HepG2 (cell line): ENCODE measurements around the gene TFAP2A. TPM values are rescaled to one million over a fixed set of nuclear protein-coding genes. Genes with fewer than 3 reads are reported as not detected.

Experiments
- ATAC-seq: fragments of 200-7000 bp; cut with Tn5 transposase; 3 replicates; pipeline ENCODE4 v1.9.1; 2020; ENCODE audit warnings: mild to moderate bottlenecking, moderate library complexity
- BruUV-seq: library from RNA; stranded (reverse); fragments of 400-500 nt; replicated peaks from 2 replicates; lab custom pipeline; 2021; lab: Mats Ljungman, UMichigan
- CTCF ChIA-PET: fragments of 300-600 bp; formaldehyde crosslinking; extraction: SDS; loops from one replicate; lab custom pipeline; 2021; ENCODE audit warnings: low total read pairs, inconsistent platforms, low intra/inter-chr PET ratio; lab: Yijun Ruan, JAX
- POLR2A ChIA-PET: fragments of 350-600 bp; sonication (Branson Sonifier 250); formaldehyde crosslinking; loops from one replicate; lab custom pipeline; 2020; ENCODE audit warnings: antibody characterized with exemption, inconsistent platforms; lab: Yijun Ruan, JAX
- DNase-seq: peaks from one replicate; pipeline ENCODE4 v3.0.0-alpha.2; 2015; ENCODE audit warnings: low spot score
- FAIRE-seq: peaks from 3 replicates; lab custom pipeline; 2011; peaks lifted over from hg19 to GRCh38; lab: Jason Lieb, UNC
- H2AFZ ChIP-seq: one replicate; pipeline ENCODE4 v1.6.1; 2011; ENCODE audit warnings: low read length, inconsistent platforms
- H3K27ac ChIP-seq: fragments of 300-600 bp; 3 replicates; pipeline ENCODE4 v1.8.0; 2011; ENCODE audit warnings: mixed run types, mild to moderate bottlenecking, mixed read lengths, low read length, inconsistent platforms; ENCODE audit not compliant: insufficient read depth; ENCODE audit errors: extremely low read length
- H3K27me3 ChIP-seq, 2 experiments: fragments of 200-600 bp in 1 of 2; 2 replicates in 1 of 2; 3 replicates in 1 of 2; pipeline versions ENCODE4 v1.6.0 to v1.8.0; 2011; ENCODE audit warnings: low read length in 2 of 2, mild to moderate bottlenecking in 2 of 2, moderate library complexity in 2 of 2, inconsistent platforms in 1 of 2; ENCODE audit not compliant: insufficient read depth in 2 of 2, control insufficient read depth in 1 of 2
- H3K36me3 ChIP-seq, 2 experiments: fragments of 200-600 bp in 1 of 2; replicated peaks in 1 of 2; 2 replicates in 1 of 2; 3 replicates in 1 of 2; pipeline versions ENCODE4 v1.5.1 to v1.8.0; 2011; ENCODE audit warnings: low read length in 2 of 2, inconsistent platforms in 1 of 2; ENCODE audit not compliant: insufficient read depth in 2 of 2, control insufficient read depth in 1 of 2
- H3K4me1 ChIP-seq: 2 replicates; pipeline ENCODE4 v1.5.1; 2012; ENCODE audit warnings: low read length, inconsistent platforms; ENCODE audit not compliant: insufficient read depth
- H3K4me2 ChIP-seq: 2 replicates; pipeline ENCODE4 v1.6.0; 2011; ENCODE audit warnings: low read depth, low read length, inconsistent platforms
- H3K4me3 ChIP-seq, 3 experiments: fragments of 200-600 bp in 1 of 3; sonication (generic), shearing (Covaris generic) in 1 of 3; replicated peaks in 1 of 3; 2 replicates each; pipeline ENCODE4 v1.5.1; 2011 to 2016; ENCODE audit warnings: low read length in 3 of 3, inconsistent platforms in 2 of 3, low read depth in 2 of 3, mild to moderate bottlenecking in 2 of 3, control low read depth in 1 of 3, mixed read lengths in 1 of 3; ENCODE audit not compliant: insufficient read depth in 1 of 3
- H3K79me2 ChIP-seq: one replicate; pipeline ENCODE4 v1.6.1; 2011; ENCODE audit warnings: low read length, inconsistent platforms; ENCODE audit not compliant: insufficient read depth
- H3K9ac ChIP-seq: 2 replicates; pipeline ENCODE4 v1.6.0; 2011; ENCODE audit warnings: mild to moderate bottlenecking, low read depth, low read length, inconsistent platforms; ENCODE audit not compliant: insufficient read depth
- H3K9me3 ChIP-seq: 2 replicates; pipeline ENCODE4 v1.5.1; 2012; ENCODE audit warnings: mild to moderate bottlenecking, low read length
- H4K20me1 ChIP-seq: 2 replicates; pipeline ENCODE4 v1.6.0; 2011; ENCODE audit warnings: inconsistent platforms, mild to moderate bottlenecking, low read length, moderate library complexity; ENCODE audit not compliant: insufficient read depth
- ATF4 ChIP-seq, 2 experiments: fragments of 450-650 bp in 1 of 2; sonication (generic) in 1 of 2; formaldehyde crosslinking; IDR thresholded peaks; 2 replicates each; pipeline versions ENCODE4 v1.5.0 to v1.8.0; 2020 to 2022; ENCODE audit warnings: mild to moderate bottlenecking in 1 of 2, missing genetic modification reagents in 1 of 2
- CC2D1A ChIP-seq: sonication (generic); formaldehyde crosslinking; IDR thresholded peaks from 2 replicates; pipeline ENCODE4 v1.8.1; 2023; ENCODE audit warnings: mild to moderate bottlenecking, missing genetic modification reagents
- CENPT ChIP-seq: sonication (generic); formaldehyde crosslinking; IDR thresholded peaks from 2 replicates; pipeline ENCODE4 v1.8.0; 2022; ENCODE audit warnings: low read depth, mild to moderate bottlenecking, moderate library complexity, missing genetic modification reagents
- FOXC1 ChIP-seq: sonication (generic); formaldehyde crosslinking; IDR thresholded peaks from 2 replicates; pipeline ENCODE4 v1.8.0; 2022; ENCODE audit warnings: mild to moderate bottlenecking, missing genetic modification reagents, borderline replicate concordance
- KLF11 ChIP-seq: IDR thresholded peaks from 2 replicates; pipeline ENCODE4 v1.6.1; 2016; ENCODE audit warnings: missing compliant biosample characterization
- MATR3 ChIP-seq: sonication (generic); formaldehyde crosslinking; IDR thresholded peaks from 2 replicates; pipeline ENCODE4 v1.4.0; 2020; ENCODE audit warnings: missing genetic modification reagents
- MED13 ChIP-seq: sonication (generic); formaldehyde crosslinking; IDR thresholded peaks from 2 replicates; pipeline ENCODE4 v1.5.0; 2020; ENCODE audit warnings: missing genetic modification reagents
- NKX3-1 ChIP-seq: sonication (generic); formaldehyde crosslinking; IDR thresholded peaks from 2 replicates; pipeline ENCODE4 v1.5.0; 2020; ENCODE audit warnings: missing genetic modification reagents
- REL ChIP-seq: sonication (generic); formaldehyde crosslinking; conservative IDR thresholded peaks from 2 replicates; pipeline ENCODE4 v1.8.0; 2022; ENCODE audit warnings: mild to moderate bottlenecking, missing genetic modification reagents, moderate library complexity
- SP2 ChIP-seq: sonication (generic); formaldehyde crosslinking; IDR thresholded peaks from 2 replicates; pipeline ENCODE4 v1.5.1; 2020; ENCODE audit warnings: mild to moderate bottlenecking, missing genetic modification reagents
- ZBTB14 ChIP-seq: sonication (generic); formaldehyde crosslinking; IDR thresholded peaks from 2 replicates; pipeline ENCODE4 v1.4.0; 2020; ENCODE audit warnings: missing genetic modification reagents
- ZFP36L1 ChIP-seq: sonication (generic); formaldehyde crosslinking; IDR thresholded peaks from 2 replicates; pipeline ENCODE4 v1.8.0; 2022; ENCODE audit warnings: mild to moderate bottlenecking, missing genetic modification reagents, moderate library complexity
- ZNF432 ChIP-seq: sonication (generic); formaldehyde crosslinking; IDR thresholded peaks from 2 replicates; pipeline ENCODE4 v1.5.0; 2020; ENCODE audit warnings: missing genetic modification reagents, mild to moderate bottlenecking, borderline replicate concordance
- ZNF674 ChIP-seq: sonication (generic); formaldehyde crosslinking; IDR thresholded peaks from 2 replicates; pipeline ENCODE4 v1.5.0; 2020; ENCODE audit warnings: low read depth, mild to moderate bottlenecking, missing genetic modification reagents
- ZNF781 ChIP-seq: sonication (generic); formaldehyde crosslinking; IDR thresholded peaks from 2 replicates; pipeline ENCODE4 v1.5.1; 2020; ENCODE audit warnings: borderline replicate concordance, mild to moderate bottlenecking, missing genetic modification reagents; ENCODE audit errors: not compliant biosample characterization
- WGBS: methylation state at CpG from one replicate; pipeline ENCODE4 v1.1.6; 2017; ENCODE audit warnings: low lambda C conversion rate; 5-methylcytosine and 5-hydroxymethylcytosine counted together
- in situ Hi-C: cut with HindIII; loops from 2 replicates; pipeline ENCODE4 v1.10.0; 2017; ENCODE audit warnings: low pct_unique_long_range_greater_than_20kb; ENCODE audit not compliant: extremely low pct_ligation_motif_present
- intact Hi-C: fragments of 100-400 bp; cut with micrococcal nuclease; formaldehyde crosslinking; loops from one replicate; pipeline ENCODE4 v1.10.0; 2022; ENCODE audit not compliant: unreplicated experiment
- polyA plus RNA-seq, 8 experiments: library from polyadenylated mRNA; depleted of rRNA in 3 of 8; stranded (reverse) in 7 of 8; unstranded in 1 of 8; fragments of >200 nt; fragmentation: Illumina TruSeq in 4 of 8; extraction: Trizol in 4 of 8; gene quantifications; 2 replicates each; pipeline versions ENCODE4 v1.2.1 to v1.2.3, GENCODE V29; 2011 to 2016; ENCODE audit warnings: low read depth in 4 of 8, missing spikeins in 1 of 8, mixed read lengths in 1 of 8; ENCODE audit not compliant: insufficient read depth in 1 of 8
- total RNA-seq, 5 experiments: library from RNA; depleted of rRNA; stranded (reverse); fragments of >200 nt; fragmentation: Illumina TruSeq; extraction: Trizol; gene quantifications; 2 replicates each; pipeline ENCODE4 v1.2.3, GENCODE V29; 2016; ENCODE audit warnings: low read depth in 1 of 5

TFAP2A gene
- total and polyA plus RNA-seq, 2 of the 13 experiments (the other 11 are each of a cell fraction or from before 2014, with no cell fraction given) = not detected

- POLR2A ChIA-PET = no interaction called here
- intact Hi-C loops = no loop called here
These were observed 8.3 kb downstream of the TFAP2A start for GRCh38 chr6:10406556-10406955.

More at GRCh38 chr6:10406556-10406955, 8.3 kb downstream of the TFAP2A start:
- no peaks in the 10 kb centered on the region for H3K4me1 ChIP-seq
- no peak for TF ChIP-seq ZFP36L1 (CRISPR knock-in tag)
- TF ChIP-seq FOXC1 = no peak
- TF ChIP-seq CENPT = no peak
- no peak for TF ChIP-seq SP2 (CRISPR knock-in tag)
- TF ChIP-seq NKX3-1 (CRISPR knock-in tag) = no peak
- no peak for TF ChIP-seq MED13 (CRISPR knock-in tag)
- no peak for TF ChIP-seq ZBTB14 (CRISPR knock-in tag)
- no peak for TF ChIP-seq MATR3 (CRISPR knock-in tag)
- no peak for TF ChIP-seq ZNF781 (CRISPR knock-in tag)
- no peak for TF ChIP-seq ATF4 (CRISPR knock-in tag; IDR thresholded peaks at IDR 0.05)
- TF ChIP-seq KLF11 (CRISPR knock-in tag) = no peak
- TF ChIP-seq CC2D1A (CRISPR knock-in tag) = no peak
- TF ChIP-seq ZNF674 = no peak
- no peak for TF ChIP-seq REL (CRISPR knock-in tag)
- no peak for TF ChIP-seq ZNF432
- CTCF ChIA-PET = no interaction called here
- H3K36me3 ChIP-seq = no peaks in the 10 kb centered on the region
- H3K9ac ChIP-seq = no peak overlapping the region
- H3K4me2 ChIP-seq = no peak overlapping the region
- BruUV-seq = no TSS peak
- H3K9me3 ChIP-seq = no peaks in the 10 kb centered on the region
- DNase-seq (no peak), ATAC-seq (no peak), FAIRE-seq (no peak)
- H3K27me3 ChIP-seq = peaks cover 2 to 64% of the 10 kb centered on the region in 2 experiments; a peak in 4 of 5 replicates
- H3K27ac ChIP-seq = no peak overlapping the region
- H2AFZ ChIP-seq = no peak overlapping the region
- H3K79me2 ChIP-seq = no peaks in the 10 kb centered on the region
- no peak overlapping the region for H3K4me3 ChIP-seq
- 0% methylated on average over 1 of the region's 1 CpG for WGBS
- in situ Hi-C loops = no loop called here
- no peaks in the 10 kb centered on the region for H4K20me1 ChIP-seq
